ENCODE data around the gene PDE9A. TPM values are rescaled to one million over a fixed set of nuclear protein-coding genes. Genes with fewer than 3 reads are reported as not detected.

PDE9A gene
- total RNA-seq, 2 experiments from 2014 or later: 6.5 to 7.7 TPM

DNA sequence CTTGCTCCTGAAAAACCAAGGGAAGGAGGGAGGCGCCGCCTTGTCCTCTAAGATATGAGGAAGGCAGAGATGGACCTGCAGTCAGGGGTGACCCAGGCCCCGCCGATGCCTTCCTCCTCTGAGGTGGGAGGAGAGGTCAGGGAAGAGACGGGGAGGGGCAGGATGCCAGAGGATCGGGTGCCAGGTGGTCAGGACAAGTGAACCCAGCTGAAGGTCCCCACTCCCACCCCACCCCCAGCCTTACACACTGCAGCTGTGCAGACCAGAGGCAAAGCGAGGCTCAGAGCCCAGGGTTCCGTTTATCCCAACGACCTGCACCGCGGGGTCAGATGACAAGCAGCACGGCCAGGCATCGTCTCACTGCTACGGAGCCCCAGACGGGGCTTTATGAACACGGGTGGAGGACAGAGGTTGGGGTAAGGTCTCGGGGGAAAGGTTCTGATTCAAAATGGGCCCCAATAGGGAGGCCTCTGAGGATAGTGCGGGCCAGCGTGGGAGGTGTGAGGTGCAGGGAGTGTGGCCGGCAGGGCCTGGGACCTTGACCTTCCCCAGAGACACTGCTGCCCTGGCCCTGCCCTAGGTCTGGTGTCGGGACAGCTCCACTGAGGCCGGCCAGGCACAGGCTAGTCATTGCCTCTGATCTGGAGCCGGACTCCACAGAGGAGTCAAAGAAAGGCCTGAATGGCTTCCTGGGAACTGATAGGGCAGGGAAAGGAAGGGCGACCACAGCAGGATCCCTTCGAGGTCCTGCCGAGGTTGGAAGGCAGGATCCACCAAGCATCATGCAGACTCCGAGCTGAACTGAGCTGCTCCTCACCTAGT, 113.5 kb downstream of the PDE9A start:
- no peak overlapping the region for H3K4me3 Mint-ChIP-seq
- no peaks in the 10 kb centered on the region for H3K27me3 Mint-ChIP-seq
- no peaks in the 10 kb centered on the region for H3K4me1 Mint-ChIP-seq
- no peak overlapping the region for H3K27ac Mint-ChIP-seq
- H3K9me3 Mint-ChIP-seq: no peaks in the 10 kb centered on the region
- DNase-seq: no peak
- peaks cover 5% of the 10 kb centered on the region for H3K36me3 Mint-ChIP-seq

GRCh38 chr21:42767561-42767835, 114.1 kb downstream of the PDE9A start:
- Mint-ChIP-seq H3K36me3 (peaks cover 5% of the 10 kb centered on the region), H3K27me3 (no peaks in the 10 kb centered on the region), H3K4me1 (no peaks in the 10 kb centered on the region), H3K4me3 (no peak overlapping the region), H3K27ac (no peak overlapping the region), H3K9me3 (no peaks in the 10 kb centered on the region)
- no peak for DNase-seq

DNA sequence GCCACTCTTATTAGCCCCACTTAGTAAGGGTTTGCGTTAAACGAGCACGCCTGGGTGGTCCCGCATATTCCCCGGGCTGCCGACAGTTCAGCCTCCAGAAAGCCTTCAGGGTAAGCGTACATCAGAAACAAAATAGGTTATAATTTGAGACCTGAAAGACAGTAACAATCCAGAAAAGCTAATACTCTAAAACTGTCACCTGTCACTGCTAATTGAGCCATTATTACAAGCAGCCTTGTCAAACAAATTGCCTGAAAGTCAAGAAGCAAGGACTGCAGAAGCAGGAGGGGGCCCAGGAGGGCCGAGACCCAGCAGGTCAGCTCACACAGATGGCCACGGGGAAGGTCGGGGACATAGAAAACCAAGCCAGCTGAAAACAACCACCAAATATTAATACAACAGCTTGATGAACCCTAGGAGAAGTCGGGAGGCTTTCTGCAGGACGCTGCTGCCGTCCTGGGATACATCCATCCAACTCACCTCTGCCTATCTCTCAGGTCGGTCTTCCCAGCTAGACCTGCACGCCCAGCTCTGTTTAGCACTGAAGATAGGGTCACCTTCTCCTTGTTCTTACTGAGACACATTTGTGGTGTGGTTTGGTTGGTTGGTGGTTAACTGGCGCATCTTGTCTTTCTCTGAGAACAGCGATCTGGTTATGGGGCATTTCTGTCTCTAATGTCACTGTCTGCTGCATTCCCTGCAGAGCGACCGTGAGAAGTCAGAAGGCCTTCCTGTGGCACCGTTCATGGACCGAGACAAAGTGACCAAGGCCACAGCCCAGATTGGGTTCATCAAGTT, 115.1 kb downstream of the PDE9A start:
- Mint-ChIP-seq H3K36me3 (peaks cover 5% of the 10 kb centered on the region), H3K27ac (no peak overlapping the region), H3K4me1 (no peaks in the 10 kb centered on the region), H3K9me3 (no peaks in the 10 kb centered on the region), H3K4me3 (no peak overlapping the region), H3K27me3 (no peaks in the 10 kb centered on the region)
- no peak for DNase-seq

- Mint-ChIP-seq H3K9me3 (no peaks in the 10 kb centered on the region), H3K36me3 (peaks cover 5% of the 10 kb centered on the region), H3K27ac (no peak overlapping the region), H3K4me3 (no peak overlapping the region), H3K4me1 (no peaks in the 10 kb centered on the region), H3K27me3 (no peaks in the 10 kb centered on the region)
- DNase-seq: no peak
These were observed 115.9 kb downstream of the PDE9A start for GRCh38 chr21:42769183-42769819.

- H3K27ac Mint-ChIP-seq: no peak overlapping the region
These were observed 116.6 kb downstream of the PDE9A start for GRCh38 chr21:42769820-42770716.

GRCh38 chr21:42770717-42771502, 117.5 kb downstream of the PDE9A start:
- Mint-ChIP-seq H3K4me1 (no peaks in the 10 kb centered on the region), H3K4me3 (no peak overlapping the region), H3K36me3 (peaks cover 5% of the 10 kb centered on the region), H3K9me3 (no peaks in the 10 kb centered on the region), H3K27ac (no peak overlapping the region), H3K27me3 (no peaks in the 10 kb centered on the region)
- no peak for DNase-seq

More at GRCh38 chr21:42769820-42770716, 116.6 kb downstream of the PDE9A start:
- Mint-ChIP-seq H3K4me1 (no peaks in the 10 kb centered on the region), H3K4me3 (no peak overlapping the region), H3K36me3 (peaks cover 5% of the 10 kb centered on the region), H3K27me3 (no peaks in the 10 kb centered on the region), H3K9me3 (no peaks in the 10 kb centered on the region)
- no peak for DNase-seq

DNA sequence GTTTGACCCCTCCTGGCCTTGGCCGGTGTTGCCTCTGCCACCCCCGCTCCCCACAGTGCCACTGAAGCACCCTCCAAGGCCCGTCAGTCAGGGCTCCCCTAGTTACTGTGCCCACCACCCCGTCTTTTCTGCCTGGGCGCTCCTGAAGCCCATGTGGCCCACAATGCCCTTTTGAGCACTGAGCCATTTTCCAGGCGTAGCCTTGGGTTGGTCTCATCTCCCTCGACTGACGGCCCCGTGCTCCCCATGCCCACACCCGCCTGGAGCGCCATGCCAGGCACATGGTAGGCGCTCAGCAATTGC, 118.0 kb downstream of the PDE9A start:
- H3K27me3 Mint-ChIP-seq: no peaks in the 10 kb centered on the region
- peaks cover 5% of the 10 kb centered on the region for H3K36me3 Mint-ChIP-seq
- H3K9me3 Mint-ChIP-seq: no peaks in the 10 kb centered on the region
- no peak for DNase-seq
- H3K4me1 Mint-ChIP-seq: no peaks in the 10 kb centered on the region
- H3K4me3 Mint-ChIP-seq: no peak overlapping the region
- H3K27ac Mint-ChIP-seq: no peak overlapping the region

GRCh38 chr21:42775123-42775522, 121.7 kb downstream of the PDE9A start:
- Mint-ChIP-seq H3K9me3 (no peaks in the 10 kb centered on the region), H3K4me1 (peaks cover 2% of the 10 kb centered on the region), H3K36me3 (no peaks in the 10 kb centered on the region), H3K27me3 (no peaks in the 10 kb centered on the region), H3K4me3 (no peak overlapping the region), H3K27ac (no peak overlapping the region)
- DNase-seq: no peak

DNA sequence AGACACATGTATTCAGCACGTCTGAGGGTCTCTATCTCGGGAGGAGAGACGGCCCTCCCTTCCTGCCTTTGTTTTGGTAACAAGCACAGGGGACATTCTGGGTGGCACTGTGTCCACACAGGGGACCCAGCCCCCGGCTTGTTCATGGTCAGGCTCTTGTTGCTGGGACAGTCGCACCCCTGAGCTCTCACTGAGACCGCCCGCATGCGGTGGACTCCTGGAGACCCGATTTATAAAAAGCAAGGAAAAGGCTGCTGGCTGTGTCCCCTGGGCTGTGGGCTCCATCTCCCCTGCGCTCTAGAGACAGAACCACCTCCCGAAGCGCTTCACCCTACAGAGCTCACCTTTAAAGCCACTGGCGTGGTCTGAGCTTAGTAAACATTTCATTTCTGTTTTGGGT, 122.5 kb downstream of the PDE9A start:
- H3K4me3 Mint-ChIP-seq: no peak overlapping the region
- no peaks in the 10 kb centered on the region for H3K36me3 Mint-ChIP-seq
- peaks cover under 1% of the 10 kb centered on the region for H3K27me3 Mint-ChIP-seq
- H3K9me3 Mint-ChIP-seq: no peaks in the 10 kb centered on the region
- DNase-seq: no peak
- no peak overlapping the region for H3K27ac Mint-ChIP-seq
- peaks cover 5% of the 10 kb centered on the region for H3K4me1 Mint-ChIP-seq

DNA sequence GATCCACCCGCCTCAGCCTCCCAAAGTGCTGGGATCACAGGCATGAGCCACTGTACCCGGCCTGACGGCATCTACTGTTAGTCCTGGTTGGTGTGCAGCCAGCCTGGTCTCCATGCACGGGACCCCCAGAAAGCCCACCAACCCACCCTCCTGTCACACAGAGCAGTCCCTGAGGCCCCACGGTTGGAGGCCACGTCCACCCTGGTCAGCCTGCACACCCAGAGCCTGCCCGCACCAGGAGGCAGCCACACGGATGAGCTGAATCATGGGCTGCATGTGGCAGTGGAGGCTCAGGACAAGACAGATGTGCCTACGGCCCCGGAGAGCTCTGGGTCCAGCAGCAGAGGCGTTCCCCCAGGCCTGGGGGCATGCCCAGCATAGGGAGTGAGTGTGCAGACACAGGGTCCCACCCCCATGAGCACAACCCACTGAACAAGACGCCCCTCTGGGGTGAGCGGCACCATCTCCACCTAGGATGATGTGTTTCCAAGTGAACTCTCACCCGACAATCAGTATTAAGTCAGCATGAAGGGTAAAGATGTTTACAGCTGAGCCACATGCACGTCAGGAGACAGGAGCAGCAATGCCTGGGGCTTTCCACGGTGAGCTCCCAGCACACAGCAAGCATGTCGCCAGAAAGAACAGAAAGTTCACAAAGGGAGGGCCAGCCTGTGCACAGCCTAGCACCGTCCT, 123.8 kb downstream of the PDE9A start:
- peaks cover 14% of the 10 kb centered on the region for H3K4me1 Mint-ChIP-seq
- no peak overlapping the region for H3K4me3 Mint-ChIP-seq
- H3K36me3 Mint-ChIP-seq: no peaks in the 10 kb centered on the region
- no peaks in the 10 kb centered on the region for H3K9me3 Mint-ChIP-seq
- H3K27ac Mint-ChIP-seq: no peak overlapping the region
- peaks cover 4% of the 10 kb centered on the region for H3K27me3 Mint-ChIP-seq
- DNase-seq: no peak

GRCh38 chr21:42777757-42778344, 124.4 kb downstream of the PDE9A start:
- no peak for DNase-seq
- peaks cover 20% of the 10 kb centered on the region for H3K4me1 Mint-ChIP-seq
- H3K9me3 Mint-ChIP-seq: no peaks in the 10 kb centered on the region
- no peaks in the 10 kb centered on the region for H3K36me3 Mint-ChIP-seq
- no peak overlapping the region for H3K4me3 Mint-ChIP-seq
- H3K27ac Mint-ChIP-seq: no peak overlapping the region
- peaks cover 4% of the 10 kb centered on the region for H3K27me3 Mint-ChIP-seq

GRCh38 chr21:42779431-42779861, 126.0 kb downstream of the PDE9A start:
- no peak overlapping the region for H3K27ac Mint-ChIP-seq
- DNase-seq: no peak
- H3K36me3 Mint-ChIP-seq: no peaks in the 10 kb centered on the region
- H3K4me3 Mint-ChIP-seq: no peak overlapping the region
- peaks cover 29% of the 10 kb centered on the region for H3K4me1 Mint-ChIP-seq
- peaks cover 4% of the 10 kb centered on the region for H3K27me3 Mint-ChIP-seq
- no peaks in the 10 kb centered on the region for H3K9me3 Mint-ChIP-seq

DNA sequence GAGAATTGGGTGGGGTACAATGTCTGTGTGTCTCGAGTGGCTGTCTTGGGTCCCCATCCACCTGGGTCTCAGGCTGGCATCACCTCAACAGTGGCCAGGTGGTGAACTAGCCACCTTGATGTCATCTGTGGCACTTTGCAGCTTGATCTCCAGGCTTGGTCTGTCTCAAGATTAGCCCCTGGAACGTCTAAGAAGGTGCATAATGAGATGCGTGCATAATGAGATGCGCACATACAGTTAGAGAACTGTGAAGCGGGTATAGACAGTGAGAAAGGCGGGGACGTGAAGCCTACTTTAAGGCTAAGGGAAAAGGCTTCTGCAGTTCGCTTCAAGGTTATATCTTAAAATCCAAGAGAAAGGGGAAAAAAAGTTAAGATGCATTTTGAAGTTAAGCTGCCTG, 127.2 kb downstream of the PDE9A start:
- Mint-ChIP-seq H3K9me3 (no peaks in the 10 kb centered on the region), H3K27ac (no peak overlapping the region), H3K4me1 (peaks cover 34% of the 10 kb centered on the region), H3K36me3 (no peaks in the 10 kb centered on the region), H3K4me3 (no peak overlapping the region), H3K27me3 (peaks cover 4% of the 10 kb centered on the region)
- no peak for DNase-seq
